Prostate gland (tissue), 2 donors: ENCODE data around the gene ACTN1.

Source experiments
- CTCF ChIP-seq, 4 experiments: fragments of 200-600 bp in 2 of 4; fragments of 450-650 bp in 2 of 4; sonication (generic) in 2 of 4; IDR thresholded peaks; 1 replicate in 3 of 4; 2 replicates in 1 of 4; pipeline ENCODE4 v1.5.1; 2016 to 2019; ENCODE audit warnings: antibody characterized with exemption in 4 of 4, mild to moderate bottlenecking in 2 of 4, moderate library complexity in 2 of 4
- POLR2A ChIP-seq: fragments of 450-650 bp; IDR thresholded peaks from one replicate; pipeline ENCODE4 v1.6.1; 2016; ENCODE audit warnings: antibody characterized with exemption, mild to moderate bottlenecking
- POLR2AphosphoS5 ChIP-seq: sonication (generic); formaldehyde crosslinking; IDR thresholded peaks from one replicate; pipeline ENCODE4 v1.6.1; 2017; ENCODE audit warnings: antibody characterized with exemption

- no peak for TF ChIP-seq CTCF (IDR thresholded peaks at IDR 0.05)
- TF ChIP-seq POLR2A = no peak
- no peak for TF ChIP-seq POLR2AphosphoS5
Measured at GRCh38 chr14:68864361-68864750, 114.7 kb downstream of the ACTN1 start.
